Astrocyte (in vitro differentiated cells and primary cell): ENCODE data around the gene MICAL3.

ENCODE experiments used
- CTCF ChIP-seq: IDR thresholded peaks from 2 replicates; pipeline ENCODE4 v1.5.1; 2011; ENCODE audit warnings: low read depth, mild to moderate bottlenecking, inconsistent platforms, low read length, moderate library complexity; ENCODE audit not compliant: insufficient read depth
- EZH2 ChIP-seq: IDR thresholded peaks from 2 replicates; pipeline ENCODE4 v1.6.1; 2012; ENCODE audit warnings: mild to moderate bottlenecking, low read length, inconsistent platforms; ENCODE audit not compliant: insufficient read depth

GRCh38 chr22:17845790-17846189 lies 178.6 kb downstream of the MICAL3 start:
- no peak for TF ChIP-seq CTCF
- no peak for TF ChIP-seq EZH2
